Activated CD8-positive, alpha-beta memory T cell treated with anti-CD3 and anti-CD28 coated beads, Interleukin-2, amount 50 U/mL, for 24 hours (primary cell): ENCODE data around the gene SERAC1.

Experiments used
- DNase-seq: peaks from one replicate; pipeline ENCODE4 v3.0.0-alpha.2; 2020; ENCODE audit errors: extremely low read depth

SERAC1 gene

DNA sequence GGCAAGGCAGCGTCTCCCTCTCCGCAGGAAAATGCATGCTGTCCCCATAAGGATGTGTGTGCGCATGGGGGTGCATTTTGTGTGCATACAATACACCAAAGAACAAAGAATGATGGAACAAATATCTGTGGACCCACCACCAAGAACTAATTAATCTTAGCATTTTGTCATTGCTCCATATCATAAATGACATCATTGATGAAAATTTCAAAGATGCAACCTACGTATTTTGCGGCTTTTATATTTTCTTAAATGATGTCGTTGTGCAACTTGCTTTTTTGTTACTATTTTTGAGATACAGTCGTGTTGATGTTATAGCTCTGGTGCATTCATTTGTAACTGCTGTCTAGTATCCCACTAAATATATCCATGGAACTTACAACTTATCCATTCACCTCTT, 89.7 kb downstream of the SERAC1 start:
- DNase-seq, result no peak

- DNase-seq, result no peak
Measured at GRCh38 chr6:158077676-158078075, 90.4 kb downstream of the SERAC1 start.

DNA sequence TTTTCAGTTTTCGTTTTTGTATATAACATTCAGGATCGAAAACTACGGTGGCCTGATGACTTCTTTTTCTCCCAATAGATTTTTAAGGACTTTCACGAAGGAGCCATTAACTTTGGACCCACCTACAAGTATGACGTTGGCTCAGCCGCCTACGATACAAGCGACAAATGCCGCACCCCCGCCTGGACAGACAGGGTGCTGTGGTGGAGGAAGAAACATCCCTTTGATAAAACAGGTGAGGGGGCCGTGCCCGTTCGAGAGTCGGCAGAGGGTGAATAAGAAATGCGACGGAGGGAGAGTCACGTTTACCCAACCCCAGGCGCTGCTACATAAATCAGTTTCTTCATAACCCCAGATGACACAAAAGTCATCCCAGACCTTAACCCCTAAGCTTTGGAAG, 91.5 kb downstream of the SERAC1 start:
- no peak for DNase-seq

DNA sequence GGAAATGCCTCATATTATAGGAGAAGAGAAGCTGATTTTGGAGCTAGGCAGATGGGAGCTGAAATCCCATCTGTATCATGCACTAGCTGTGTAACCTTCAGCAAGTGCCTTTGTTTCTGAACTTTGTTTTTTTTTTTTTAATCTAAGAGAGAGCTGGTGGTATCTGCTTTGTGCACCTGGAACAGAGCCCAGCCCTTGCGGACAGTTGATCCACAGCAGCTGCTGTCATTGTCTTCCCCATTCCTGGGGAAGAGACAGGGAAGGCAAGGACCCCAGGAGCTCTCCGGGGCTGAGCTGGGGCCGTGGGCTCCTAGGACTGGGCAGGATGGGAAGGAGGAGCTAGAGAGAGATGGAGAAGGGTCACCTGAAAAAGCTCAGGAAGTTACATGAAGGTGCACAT, 94.3 kb downstream of the SERAC1 start:
- no peak for DNase-seq

GRCh38 chr6:158072083-158072721, 95.9 kb downstream of the SERAC1 start:
- peak; percentile 27 for DNase-seq

- no peak for DNase-seq
Measured at GRCh38 chr6:158071121-158072082, 96.7 kb downstream of the SERAC1 start.

DNA sequence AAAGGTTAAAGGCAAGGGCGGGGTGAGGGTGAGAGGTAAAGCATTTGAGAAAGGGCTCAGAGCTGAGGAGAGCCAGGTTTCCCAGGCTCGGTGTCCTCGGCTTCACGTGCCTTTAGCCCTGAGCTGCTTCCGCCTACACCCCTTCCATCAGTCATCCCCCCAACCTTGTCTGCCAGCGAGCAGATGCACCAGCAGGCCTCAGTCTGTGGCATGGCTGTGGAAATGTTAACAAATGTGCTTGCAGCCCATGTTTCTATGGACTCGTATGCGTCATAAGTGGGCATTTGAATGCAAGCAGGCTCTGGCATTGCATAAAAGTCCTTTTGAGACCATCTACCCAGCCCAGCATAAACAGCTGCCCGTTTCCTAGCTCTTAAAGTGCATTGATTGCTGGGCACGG, 97.5 kb downstream of the SERAC1 start:
- no peak for DNase-seq

GRCh38 chr6:158069800-158070195, 98.3 kb downstream of the SERAC1 start:
- no peak for DNase-seq

DNA sequence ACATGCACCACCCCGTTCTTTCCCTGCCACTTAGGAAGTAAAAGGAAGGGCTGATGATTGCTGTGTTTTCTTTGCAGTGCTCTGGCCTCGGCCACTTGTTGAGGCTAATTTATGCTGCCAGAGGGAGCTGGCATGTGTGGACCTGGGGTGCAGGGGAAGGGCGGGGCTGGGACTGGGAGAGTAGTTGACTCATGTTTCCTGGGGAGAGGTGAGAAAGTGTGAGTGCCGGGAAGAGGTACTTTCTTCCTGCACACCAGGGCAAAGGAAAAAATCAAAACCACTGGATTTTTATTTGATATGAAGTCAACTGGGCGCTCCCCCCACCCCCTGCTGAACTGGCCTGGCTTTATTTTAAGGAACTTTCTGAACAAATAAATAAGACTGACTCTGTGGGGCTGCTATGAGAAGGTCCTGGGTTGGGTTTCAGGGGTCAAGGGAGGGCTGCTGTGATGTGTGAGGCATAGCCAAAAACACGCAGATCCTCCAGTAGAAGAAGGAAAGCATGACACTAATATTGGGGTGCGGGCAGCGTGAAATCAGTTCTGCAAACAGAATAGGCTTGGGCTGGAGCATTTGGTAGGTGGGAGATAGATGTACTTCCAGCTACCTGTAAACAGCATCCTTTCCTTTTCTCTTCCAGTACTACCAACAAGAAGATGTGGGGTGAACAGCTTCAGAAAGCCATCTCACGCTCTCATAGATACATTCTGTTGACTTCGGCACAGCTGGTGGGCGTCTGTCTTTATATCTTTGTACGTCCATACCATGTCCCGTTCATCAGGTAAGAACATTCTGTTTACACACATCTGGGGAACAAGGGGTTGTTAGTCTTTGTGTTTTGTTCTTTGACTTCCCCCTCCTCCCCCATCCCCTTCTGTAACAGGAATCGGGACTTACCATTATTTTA, 98.9 kb downstream of the SERAC1 start:
- no peak for DNase-seq

- no peak for DNase-seq
Measured at GRCh38 chr6:158068156-158068892, 99.7 kb downstream of the SERAC1 start.

DNA sequence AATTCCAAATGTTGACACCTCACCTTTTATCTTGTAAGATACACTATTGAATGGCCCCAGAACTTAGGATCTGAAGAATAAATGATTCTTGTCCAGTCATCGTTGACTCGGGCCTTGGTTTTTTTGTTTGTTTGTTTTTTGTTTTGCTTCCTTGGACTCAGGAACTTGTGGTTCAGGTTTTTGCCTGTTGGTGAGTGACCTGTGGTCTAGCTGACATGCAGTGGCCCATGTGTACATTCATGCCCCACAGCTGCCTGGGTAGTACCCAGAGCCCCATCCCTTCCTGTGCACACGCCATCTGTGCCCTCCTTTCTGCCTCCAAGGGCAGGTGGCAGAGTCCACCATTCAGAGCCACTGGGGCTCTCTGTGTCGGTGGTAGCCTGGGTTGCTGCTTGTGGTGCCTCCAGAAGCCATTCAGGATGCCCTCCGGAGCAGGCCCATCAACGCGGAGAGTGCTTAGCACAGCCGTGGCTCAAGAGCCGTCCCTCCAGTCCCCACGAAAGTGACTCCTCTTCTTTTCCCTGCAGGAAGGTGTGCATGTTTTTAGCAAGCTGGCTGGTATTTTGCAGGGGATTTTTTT, 100.5 kb downstream of the SERAC1 start:
- no peak for DNase-seq

DNA sequence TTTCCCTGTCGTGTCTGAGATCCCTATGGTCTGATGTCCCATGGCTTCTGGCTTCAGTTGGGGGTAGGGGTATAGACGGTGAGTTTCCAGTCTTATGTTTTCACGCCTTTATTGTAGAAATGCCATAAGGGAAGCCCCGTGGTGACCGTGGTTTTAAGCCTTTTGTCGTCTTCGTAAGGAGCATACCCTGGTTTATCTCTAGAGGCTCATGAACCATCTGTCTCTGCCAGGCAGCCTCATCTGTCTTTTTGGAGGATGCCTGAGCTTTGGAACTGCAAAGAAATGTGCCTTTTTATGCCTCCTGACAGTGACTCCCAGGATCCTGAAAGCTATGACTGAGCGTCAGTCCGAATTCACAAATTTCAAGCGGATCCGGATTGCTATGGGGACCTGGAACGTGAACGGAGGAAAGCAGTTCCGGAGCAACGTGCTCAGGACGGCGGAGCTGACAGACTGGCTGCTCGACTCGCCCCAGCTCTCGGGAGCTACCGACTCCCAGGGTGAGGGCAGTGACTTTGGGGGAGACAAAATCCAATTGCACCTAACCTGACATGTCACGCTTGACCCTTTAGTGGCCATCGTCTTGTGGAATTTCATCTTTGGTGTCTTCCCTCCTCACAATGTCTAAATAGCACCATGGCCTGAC, 101.8 kb downstream of the SERAC1 start:
- DNase-seq, result no peak

DNA sequence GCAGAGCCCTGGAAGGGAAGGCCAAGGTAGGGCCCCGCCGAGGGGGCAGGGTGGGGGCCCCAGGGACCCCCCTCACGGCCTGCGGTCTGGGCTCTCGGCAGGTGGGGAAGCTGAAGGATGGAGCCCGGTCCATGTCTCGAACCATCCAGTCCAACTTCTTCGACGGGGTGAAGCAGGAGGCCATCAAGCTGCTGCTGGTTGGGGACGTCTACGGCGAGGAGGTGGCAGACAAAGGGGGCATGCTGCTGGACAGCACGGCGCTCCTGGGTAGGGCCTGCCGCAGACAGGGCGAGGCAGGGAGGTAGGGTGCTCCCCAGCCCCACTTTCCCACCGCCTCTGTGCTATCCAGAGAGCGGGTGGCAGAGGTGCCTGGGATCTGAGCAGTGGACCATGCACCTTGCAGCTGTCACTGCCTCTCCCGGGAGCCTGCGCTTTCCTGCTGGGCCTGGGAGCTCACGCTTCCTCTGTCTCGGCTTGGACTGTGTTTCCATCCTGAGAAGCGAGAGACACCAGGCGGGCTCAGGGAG, 103.3 kb downstream of the SERAC1 start:
- DNase-seq, result no peak

DNA sequence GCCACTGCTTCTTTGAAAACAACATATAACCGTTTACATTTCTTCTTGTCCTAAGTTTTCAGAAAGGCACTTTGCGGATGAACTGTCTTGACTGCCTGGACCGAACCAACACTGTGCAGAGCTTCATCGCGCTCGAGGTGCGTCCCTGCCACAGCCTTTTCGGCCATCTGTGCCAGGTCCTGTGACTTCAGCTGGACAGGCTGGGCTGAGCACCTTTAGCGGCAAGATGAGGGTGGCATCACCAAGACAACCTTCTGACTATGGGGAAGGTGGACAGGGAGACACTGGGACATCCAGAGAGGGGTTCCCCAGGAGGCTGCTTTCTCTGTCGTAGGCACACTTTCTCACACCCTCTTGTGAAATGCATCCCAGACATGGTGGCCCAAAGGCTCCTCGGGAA, 104.3 kb downstream of the SERAC1 start:
- DNase-seq, result no peak

- no peak for DNase-seq
Measured at GRCh38 chr6:158061709-158062461, 106.2 kb downstream of the SERAC1 start.

GRCh38 chr6:158061361-158061708, 106.7 kb downstream of the SERAC1 start:
- DNase-seq, result no peak

GRCh38 chr6:158060455-158061360, 107.4 kb downstream of the SERAC1 start:
- DNase-seq, result no peak
